Measurements from ENCODE around the gene S100P. TPM values are rescaled to one million over a fixed set of nuclear protein-coding genes. Genes with fewer than 3 reads are reported as not detected.
"Not testable (repeated sequence)": the region's sequence is repeated elsewhere in the genome, so short reads cannot be mapped to it uniquely, and the experiment has no call there.

Gene S100P
- total and polyA plus RNA-seq, 2 donors from 2014 or later, result not detected

GRCh38 chr4:6647582-6648230, 46.0 kb upstream of the S100P start:
- Histone ChIP-seq H3K4me1 (ENCODE audit: control insufficient read depth in 2 of 3, insufficient read depth in 2 of 3, low read depth in 1 of 3, low read length in 3 of 3) (peaks cover 0 to 8% (median 6%) of the 10 kb centered on the region in 3 donors), H3K27me3 (ENCODE audit: control insufficient read depth, insufficient read depth, low read length) (no peaks in the 10 kb centered on the region), H3K36me3 (ENCODE audit: control insufficient read depth in 2 of 3, insufficient read depth in 3 of 3, low read length in 3 of 3) (peaks cover 0 to 10% (median 6%) of the 10 kb centered on the region in 3 donors), H3K9me3 (ENCODE audit: control insufficient read depth in 2 of 3, insufficient read depth in 1 of 3, low read length in 3 of 3) (no peaks in the 10 kb centered on the region), H3K4me3 (ENCODE audit: low read length in 3 of 3) (no peak overlapping the region), H3K27ac (ENCODE audit: low read depth in 2 of 2, low read length in 2 of 2) (no peak overlapping the region), H3K9ac (ENCODE audit: low read length in 3 of 3) (no peak overlapping the region)
- intact Hi-C loops (cut with DNase I), result no loop called here
- DNase-seq (no peak), FAIRE-seq (no peak)
- TF ChIP-seq CTCF (IDR thresholded peaks at IDR 0.05; ENCODE audit: borderline replicate concordance, extremely low read depth, insufficient read depth), result no peak

GRCh38 chr4:6649216-6649615, 44.5 kb upstream of the S100P start:
- Histone ChIP-seq H3K9ac (ENCODE audit: low read length in 3 of 3) (no peak overlapping the region), H3K4me1 (ENCODE audit: control insufficient read depth in 2 of 3, insufficient read depth in 2 of 3, low read depth in 1 of 3, low read length in 3 of 3) (no peaks in the 10 kb centered on the region), H3K36me3 (ENCODE audit: control insufficient read depth in 2 of 3, insufficient read depth in 3 of 3, low read length in 3 of 3) (no peaks in the 10 kb centered on the region), H3K27me3 (ENCODE audit: control insufficient read depth, insufficient read depth, low read length) (no peaks in the 10 kb centered on the region), H3K9me3 (ENCODE audit: control insufficient read depth in 2 of 3, insufficient read depth in 1 of 3, low read length in 3 of 3) (no peaks in the 10 kb centered on the region), H3K27ac (ENCODE audit: low read depth in 2 of 2, low read length in 2 of 2) (no peak overlapping the region), H3K4me3 (ENCODE audit: low read length in 3 of 3) (no peak overlapping the region)
- intact Hi-C loops (cut with DNase I), result no loop called here
- no peak for FAIRE-seq
- TF ChIP-seq CTCF (IDR thresholded peaks at IDR 0.05; ENCODE audit: borderline replicate concordance, extremely low read depth, insufficient read depth), result no peak
- no peak for DNase-seq

- H3K4me1 ChIP-seq (ENCODE audit: control insufficient read depth in 2 of 3, insufficient read depth in 2 of 3, low read depth in 1 of 3, low read length in 3 of 3); FAIRE-seq; H3K27me3 ChIP-seq (ENCODE audit: control insufficient read depth, insufficient read depth, low read length); H3K4me3 ChIP-seq (ENCODE audit: low read length in 3 of 3); H3K36me3 ChIP-seq (ENCODE audit: control insufficient read depth in 2 of 3, insufficient read depth in 3 of 3, low read length in 3 of 3); H3K9ac ChIP-seq (ENCODE audit: low read length in 3 of 3); DNase-seq; H3K9me3 ChIP-seq (ENCODE audit: control insufficient read depth in 2 of 3, insufficient read depth in 1 of 3, low read length in 3 of 3); H3K27ac ChIP-seq (ENCODE audit: low read depth in 2 of 2, low read length in 2 of 2); intact Hi-C loops (cut with DNase I): not testable (repeated sequence)
Observed at GRCh38 chr4:6654211-6654610, 39.5 kb upstream of the S100P start.

GRCh38 chr4:6655291-6655690, 38.4 kb upstream of the S100P start:
- H3K4me1 ChIP-seq (ENCODE audit: control insufficient read depth in 2 of 3, insufficient read depth in 2 of 3, low read depth in 1 of 3, low read length in 3 of 3); H3K27ac ChIP-seq (ENCODE audit: low read depth in 2 of 2, low read length in 2 of 2); H3K27me3 ChIP-seq (ENCODE audit: control insufficient read depth, insufficient read depth, low read length); intact Hi-C loops (cut with DNase I); H3K36me3 ChIP-seq (ENCODE audit: control insufficient read depth in 2 of 3, insufficient read depth in 3 of 3, low read length in 3 of 3); FAIRE-seq; H3K9me3 ChIP-seq (ENCODE audit: control insufficient read depth in 2 of 3, insufficient read depth in 1 of 3, low read length in 3 of 3); DNase-seq; H3K9ac ChIP-seq (ENCODE audit: low read length in 3 of 3); H3K4me3 ChIP-seq (ENCODE audit: low read length in 3 of 3): not testable (repeated sequence)

Data from kidney (tissue), 14 donors.